HUES6 (cell line): ENCODE results near the gene IL18.
"Not testable (repeated sequence)": the region's sequence is repeated elsewhere in the genome, so short reads cannot be mapped to it uniquely, and the experiment has no call there.

ENCODE experiments used
- H3K27ac ChIP-seq: 2 replicates; pipeline ENCODE4 v1.7.0; 2013; ENCODE audit warnings: low read depth, mild to moderate bottlenecking, low read length, inconsistent platforms
- H3K27me3 ChIP-seq: 2 replicates; pipeline ENCODE4 v1.6.1; 2013; ENCODE audit warnings: low read length; ENCODE audit not compliant: control insufficient read depth, insufficient read depth
- H3K36me3 ChIP-seq: 2 replicates; pipeline ENCODE4 v1.6.1; 2013; ENCODE audit warnings: low read length; ENCODE audit not compliant: control insufficient read depth, insufficient read depth
- H3K4me1 ChIP-seq: 2 replicates; pipeline ENCODE4 v1.6.1; 2013; ENCODE audit warnings: low read length; ENCODE audit not compliant: control insufficient read depth, insufficient read depth
- H3K4me3 ChIP-seq: 2 replicates; pipeline ENCODE4 v1.5.1; 2013; ENCODE audit warnings: low read depth, low read length
- H3K9ac ChIP-seq: one replicate; pipeline ENCODE4 v1.6.1; 2013; ENCODE audit warnings: mild to moderate bottlenecking, low read length
- H3K9me3 ChIP-seq: 2 replicates; pipeline ENCODE4 v1.6.1; 2013; ENCODE audit warnings: low read depth, low read length; ENCODE audit not compliant: control insufficient read depth, insufficient read depth

IL18 gene

GRCh38 chr11:112163875-112164685, at the start of gene IL18:
IL18 (minus strand) TSS chr11:112164094; CDS start chr11:112155053, 9,041 bp downstream.
- Histone ChIP-seq H3K9me3 (no peaks in the 10 kb centered on the region), H3K9ac (no peak within 1 kb of the TSS), H3K4me1 (peaks cover 7% of the 10 kb centered on the region), H3K36me3 (no peaks in the 10 kb centered on the region), H3K27ac (no peak within 1 kb of the TSS), H3K27me3 (no peaks in the 10 kb centered on the region), H3K4me3 (no peak within 1 kb of the TSS)

- Histone ChIP-seq H3K36me3 (no peaks in the 10 kb centered on the region), H3K27me3 (no peaks in the 10 kb centered on the region), H3K9ac (no peak overlapping the region), H3K4me1 (no peaks in the 10 kb centered on the region), H3K4me3 (no peak overlapping the region), H3K9me3 (no peaks in the 10 kb centered on the region), H3K27ac (no peak overlapping the region)
Observed at GRCh38 chr11:112212710-112213109, 48.8 kb upstream of the IL18 start.

GRCh38 chr11:112212290-112212689, 48.4 kb upstream of the IL18 start:
- Histone ChIP-seq H3K9ac (no peak overlapping the region), H3K27me3 (no peaks in the 10 kb centered on the region), H3K9me3 (no peaks in the 10 kb centered on the region), H3K4me1 (no peaks in the 10 kb centered on the region), H3K27ac (no peak overlapping the region), H3K36me3 (no peaks in the 10 kb centered on the region), H3K4me3 (no peak overlapping the region)

GRCh38 chr11:112211536-112211935, 47.6 kb upstream of the IL18 start:
- Histone ChIP-seq H3K9ac (no peak overlapping the region), H3K36me3 (no peaks in the 10 kb centered on the region), H3K9me3 (no peaks in the 10 kb centered on the region), H3K27ac (no peak overlapping the region), H3K4me3 (no peak overlapping the region), H3K4me1 (no peaks in the 10 kb centered on the region), H3K27me3 (no peaks in the 10 kb centered on the region)

- Histone ChIP-seq H3K27me3 (no peaks in the 10 kb centered on the region), H3K9ac (no peak overlapping the region), H3K36me3 (no peaks in the 10 kb centered on the region), H3K4me3 (no peak overlapping the region), H3K9me3 (no peaks in the 10 kb centered on the region), H3K4me1 (no peaks in the 10 kb centered on the region), H3K27ac (no peak overlapping the region)
Observed at GRCh38 chr11:112210890-112211289, 47.0 kb upstream of the IL18 start.

- no peaks in the 10 kb centered on the region for H3K4me1 ChIP-seq
- no peaks in the 10 kb centered on the region for H3K27me3 ChIP-seq
- H3K27ac ChIP-seq, result no peak overlapping the region
- no peak overlapping the region for H3K4me3 ChIP-seq
- H3K9me3 ChIP-seq, result no peaks in the 10 kb centered on the region
- no peak overlapping the region for H3K9ac ChIP-seq
- no peaks in the 10 kb centered on the region for H3K36me3 ChIP-seq
Observed at GRCh38 chr11:112206071-112206470, 42.2 kb upstream of the IL18 start.

- no peaks in the 10 kb centered on the region for H3K4me1 ChIP-seq
- H3K9me3 ChIP-seq, result no peaks in the 10 kb centered on the region
- no peak overlapping the region for H3K9ac ChIP-seq
- no peaks in the 10 kb centered on the region for H3K27me3 ChIP-seq
- H3K36me3 ChIP-seq, result no peaks in the 10 kb centered on the region
- H3K4me3 ChIP-seq, result no peak overlapping the region
- H3K27ac ChIP-seq, result no peak overlapping the region
Observed at GRCh38 chr11:112200252-112200651, 36.4 kb upstream of the IL18 start.

- not testable (repeated sequence) for H3K9me3 ChIP-seq, H3K9ac ChIP-seq, H3K36me3 ChIP-seq, H3K27ac ChIP-seq, H3K4me3 ChIP-seq, H3K4me1 ChIP-seq, H3K27me3 ChIP-seq
Observed at GRCh38 chr11:112199101-112199500, 35.2 kb upstream of the IL18 start.

- H3K4me3 ChIP-seq, result no peak overlapping the region
- no peaks in the 10 kb centered on the region for H3K27me3 ChIP-seq
- no peaks in the 10 kb centered on the region for H3K36me3 ChIP-seq
- no peaks in the 10 kb centered on the region for H3K4me1 ChIP-seq
- H3K27ac ChIP-seq, result no peak overlapping the region
- H3K9ac ChIP-seq, result no peak overlapping the region
- no peaks in the 10 kb centered on the region for H3K9me3 ChIP-seq
Observed at GRCh38 chr11:112196519-112197087, 32.7 kb upstream of the IL18 start.

GRCh38 chr11:112195951-112196351, 32.1 kb upstream of the IL18 start:
- Histone ChIP-seq H3K9me3 (no peaks in the 10 kb centered on the region), H3K4me1 (no peaks in the 10 kb centered on the region), H3K9ac (no peak overlapping the region), H3K27me3 (no peaks in the 10 kb centered on the region), H3K4me3 (no peak overlapping the region), H3K27ac (no peak overlapping the region), H3K36me3 (no peaks in the 10 kb centered on the region)

GRCh38 chr11:112195113-112195512, 31.2 kb upstream of the IL18 start:
- H3K9me3 ChIP-seq, H3K4me3 ChIP-seq, H3K27ac ChIP-seq, H3K27me3 ChIP-seq, H3K36me3 ChIP-seq, H3K9ac ChIP-seq, H3K4me1 ChIP-seq: not testable (repeated sequence)
